OCI-LY3 (cell line): ENCODE measurements around the gene ZC3H12D.

ENCODE experiments used
- EZH2phosphoT487 ChIP-seq: fragments of 200-600 bp; shearing (Covaris generic); IDR thresholded peaks from 2 replicates; pipeline ENCODE4 v1.6.1; 2018; ENCODE audit warnings: antibody characterized with exemption, mixed run types, low read depth
- TF ChIP-seq, protein P1 (sequence below): fragments of 200-600, 300-600 bp; sonication (generic); IDR thresholded peaks from 2 replicates; pipeline ENCODE4 v1.5.1; 2014; ENCODE audit warnings: antibody characterized with exemption, low read length, low read depth

DNA sequence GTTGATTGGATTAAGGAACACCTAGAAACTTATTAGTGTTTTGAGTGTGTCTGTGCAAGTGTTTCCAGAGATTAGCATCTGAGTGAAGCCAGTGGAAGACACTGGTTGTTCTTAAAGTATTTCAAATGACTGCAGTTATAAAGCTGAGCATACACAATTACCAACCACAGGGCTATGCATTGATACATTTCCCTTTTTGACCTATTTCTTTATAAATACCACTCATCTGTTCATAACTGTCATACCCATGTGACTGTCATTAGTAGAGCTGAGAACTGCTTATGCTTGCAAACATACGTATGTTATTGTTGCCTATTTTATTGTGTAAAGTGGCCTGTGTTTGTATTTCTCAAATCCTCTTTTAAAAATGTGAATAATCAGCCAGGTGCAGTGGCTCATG, 15.3 kb upstream of the ZC3H12D start:
- TF ChIP-seq, protein P1, sequence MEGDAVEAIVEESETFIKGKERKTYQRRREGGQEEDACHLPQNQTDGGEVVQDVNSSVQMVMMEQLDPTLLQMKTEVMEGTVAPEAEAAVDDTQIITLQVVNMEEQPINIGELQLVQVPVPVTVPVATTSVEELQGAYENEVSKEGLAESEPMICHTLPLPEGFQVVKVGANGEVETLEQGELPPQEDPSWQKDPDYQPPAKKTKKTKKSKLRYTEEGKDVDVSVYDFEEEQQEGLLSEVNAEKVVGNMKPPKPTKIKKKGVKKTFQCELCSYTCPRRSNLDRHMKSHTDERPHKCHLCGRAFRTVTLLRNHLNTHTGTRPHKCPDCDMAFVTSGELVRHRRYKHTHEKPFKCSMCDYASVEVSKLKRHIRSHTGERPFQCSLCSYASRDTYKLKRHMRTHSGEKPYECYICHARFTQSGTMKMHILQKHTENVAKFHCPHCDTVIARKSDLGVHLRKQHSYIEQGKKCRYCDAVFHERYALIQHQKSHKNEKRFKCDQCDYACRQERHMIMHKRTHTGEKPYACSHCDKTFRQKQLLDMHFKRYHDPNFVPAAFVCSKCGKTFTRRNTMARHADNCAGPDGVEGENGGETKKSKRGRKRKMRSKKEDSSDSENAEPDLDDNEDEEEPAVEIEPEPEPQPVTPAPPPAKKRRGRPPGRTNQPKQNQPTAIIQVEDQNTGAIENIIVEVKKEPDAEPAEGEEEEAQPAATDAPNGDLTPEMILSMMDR = no peak
- no peak for TF ChIP-seq EZH2phosphoT487
